Measurements from ENCODE around the gene SLC25A42.

DNA sequence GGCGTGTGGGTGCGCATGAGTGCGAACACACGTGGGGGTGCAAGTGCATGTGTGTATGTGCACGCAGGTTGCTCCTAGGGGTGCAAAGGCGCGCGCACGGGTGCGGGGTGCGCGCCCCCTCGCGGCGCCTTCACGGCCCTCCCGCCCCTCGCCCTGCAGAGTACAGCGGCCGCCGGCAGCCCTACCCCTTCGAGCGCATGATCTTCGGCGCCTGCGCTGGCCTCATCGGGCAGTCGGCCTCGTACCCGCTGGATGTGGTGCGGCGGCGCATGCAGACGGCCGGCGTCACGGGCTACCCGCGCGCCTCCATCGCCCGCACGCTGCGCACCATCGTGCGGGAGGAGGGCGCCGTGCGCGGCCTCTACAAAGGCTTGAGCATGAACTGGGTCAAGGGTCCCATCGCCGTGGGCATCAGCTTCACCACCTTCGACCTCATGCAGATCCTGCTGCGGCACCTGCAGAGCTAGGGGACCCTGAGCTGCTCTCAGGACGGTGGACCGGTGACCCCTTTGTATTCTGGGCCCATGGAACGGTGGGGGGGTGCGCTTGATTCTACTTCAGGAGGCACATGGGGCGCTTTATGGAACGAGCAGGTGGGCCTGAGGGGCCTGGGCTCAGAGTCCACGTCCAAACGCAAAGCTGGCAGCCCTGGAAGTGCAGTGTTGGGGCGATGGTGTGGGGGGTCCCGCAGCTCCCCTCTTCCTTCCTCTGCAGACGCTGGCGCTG lies 46.8 kb downstream of the SLC25A42 start:
- TF ChIP-seq NR3C1 (CRISPR knock-in tag; conservative IDR thresholded peaks at IDR 0.05; ENCODE audit: low read depth) (no peak), SP1 (CRISPR knock-in tag; conservative IDR thresholded peaks at IDR 0.05) (peak; percentile 50; the same call in 1 of the 2 replicates)
- TF ChIP-seq, protein P1, sequence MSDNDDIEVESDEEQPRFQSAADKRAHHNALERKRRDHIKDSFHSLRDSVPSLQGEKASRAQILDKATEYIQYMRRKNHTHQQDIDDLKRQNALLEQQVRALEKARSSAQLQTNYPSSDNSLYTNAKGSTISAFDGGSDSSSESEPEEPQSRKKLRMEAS (CRISPR knock-in tag; IDR thresholded peaks at IDR 0.05) = peak; percentile 96
- TF ChIP-seq, protein P2, sequence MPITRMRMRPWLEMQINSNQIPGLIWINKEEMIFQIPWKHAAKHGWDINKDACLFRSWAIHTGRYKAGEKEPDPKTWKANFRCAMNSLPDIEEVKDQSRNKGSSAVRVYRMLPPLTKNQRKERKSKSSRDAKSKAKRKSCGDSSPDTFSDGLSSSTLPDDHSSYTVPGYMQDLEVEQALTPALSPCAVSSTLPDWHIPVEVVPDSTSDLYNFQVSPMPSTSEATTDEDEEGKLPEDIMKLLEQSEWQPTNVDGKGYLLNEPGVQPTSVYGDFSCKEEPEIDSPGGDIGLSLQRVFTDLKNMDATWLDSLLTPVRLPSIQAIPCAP (CRISPR knock-in tag; IDR thresholded peaks at IDR 0.05) = no peak
